GM11168 (cell line): Measurements from ENCODE around the gene TMPRSS5.
"Not testable (repeated sequence)": the region's sequence is repeated elsewhere in the genome, so short reads cannot be mapped to it uniquely, and the experiment has no call there.

Experiments
- in situ Hi-C: fragments of 300-500 bp; cut with MboI; formaldehyde crosslinking; loops from one replicate; pipeline ENCODE4 v1.12.0; 2022; ENCODE audit warnings: low sequenced_read_pairs; ENCODE audit not compliant: unreplicated experiment

Gene TMPRSS5

DNA sequence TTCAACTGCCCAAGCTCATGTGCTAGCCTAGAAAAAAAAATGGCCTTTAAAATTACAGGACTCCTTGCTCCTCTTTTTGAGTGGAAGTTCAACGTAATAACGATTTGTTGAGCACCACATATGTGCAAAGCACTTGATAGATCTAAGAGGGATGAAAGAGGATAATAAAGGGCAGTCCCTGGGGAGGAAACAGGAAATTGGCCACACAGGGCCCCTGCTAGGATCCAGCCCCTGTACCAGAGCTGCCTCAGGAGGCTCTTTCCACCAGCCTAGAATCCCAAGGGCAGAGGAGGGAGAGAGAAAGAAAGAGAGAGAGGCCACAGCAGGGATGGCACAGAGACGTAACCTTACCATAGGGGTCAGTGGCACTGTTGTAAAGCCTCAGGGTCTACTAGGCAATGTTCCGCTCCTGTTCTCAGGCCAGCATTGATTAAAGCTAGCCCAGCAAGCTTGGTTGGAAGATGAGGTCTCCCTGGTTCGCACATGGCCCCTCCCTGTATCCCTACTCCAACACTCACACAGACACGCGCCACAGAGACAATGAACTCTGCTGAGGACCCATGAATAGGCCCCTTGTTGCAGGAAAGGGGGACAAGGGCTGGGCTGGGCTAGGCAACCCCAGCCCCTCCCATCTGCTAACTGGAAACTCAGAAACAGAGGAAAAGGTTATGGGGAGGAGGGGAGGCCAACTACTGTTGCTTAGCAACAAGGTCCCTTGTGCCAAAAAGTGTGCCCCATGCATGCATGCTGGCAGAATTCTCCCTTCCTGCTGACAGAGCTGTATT lies at the start of gene TMPRSS5:
TSS of gene TMPRSS5 (minus strand) at position 438 of the 785 bp plus-strand sequence. CDS start at position 354, 84 bp downstream.
- in situ Hi-C loops, result no loop called here

DNA sequence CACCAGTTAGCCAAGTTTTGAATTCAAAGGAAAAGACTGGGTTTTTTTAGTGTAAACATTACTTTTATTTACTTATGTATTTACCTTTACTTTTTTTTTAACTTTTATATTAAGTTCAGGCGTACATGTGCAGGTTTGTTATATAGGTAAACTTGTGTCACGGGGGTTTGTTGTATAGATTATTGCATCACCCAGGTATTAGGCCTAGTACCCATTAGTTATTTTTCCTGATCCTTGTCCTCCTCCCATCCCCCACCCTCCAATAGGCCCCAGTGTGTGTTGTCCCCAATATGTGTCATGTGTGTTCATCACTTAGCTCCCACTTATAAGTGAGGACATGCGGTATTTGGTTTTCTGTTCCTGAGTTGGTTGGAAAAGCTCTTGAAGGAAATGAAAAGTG lies 46.8 kb upstream of the TMPRSS5 start:
- in situ Hi-C loops, result loop anchor here (25.0 kb wide), 1 partner anchor 441 kb away; the partner anchor contains the start of gene TTC12

DNA sequence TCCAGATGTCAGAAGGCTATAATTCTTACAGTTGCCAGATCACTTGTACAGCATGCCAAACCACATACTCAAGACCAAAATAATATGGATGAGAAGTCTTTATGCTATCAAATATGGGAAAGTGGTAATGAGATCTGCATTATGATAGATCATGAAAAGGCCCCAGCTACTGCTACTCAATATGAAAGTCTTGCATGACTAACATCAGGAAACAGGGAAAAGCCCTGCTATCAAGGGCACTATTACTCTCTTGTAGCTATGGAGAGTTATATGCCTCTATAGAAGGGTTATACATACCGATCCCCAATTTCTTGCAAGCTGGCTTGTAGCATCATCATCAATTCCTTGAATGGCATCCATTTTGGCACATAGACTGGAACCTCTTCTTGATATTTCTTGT lies 30.2 kb upstream of the TMPRSS5 start:
- in situ Hi-C loops, result no loop called here

DNA sequence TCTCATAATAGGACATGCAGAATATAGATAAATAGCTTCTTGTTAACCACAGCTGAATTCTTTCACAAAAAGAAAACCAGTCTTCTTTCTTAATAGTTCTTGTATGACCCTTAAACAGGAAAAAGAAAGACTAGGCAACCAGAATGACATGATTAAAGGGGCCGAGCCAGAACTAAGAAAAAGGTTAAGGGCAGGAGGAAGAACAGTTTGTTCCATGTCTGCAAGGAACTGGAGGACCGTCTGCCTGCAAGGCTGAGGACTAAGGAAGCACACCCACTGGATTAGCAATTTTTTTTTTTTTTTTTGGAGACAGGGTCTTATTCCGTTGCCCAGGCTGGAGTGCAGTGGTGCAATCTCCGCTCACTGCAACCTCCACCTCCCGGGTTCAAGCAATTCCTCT lies 26.0 kb upstream of the TMPRSS5 start:
- in situ Hi-C loops, result no loop called here

DNA sequence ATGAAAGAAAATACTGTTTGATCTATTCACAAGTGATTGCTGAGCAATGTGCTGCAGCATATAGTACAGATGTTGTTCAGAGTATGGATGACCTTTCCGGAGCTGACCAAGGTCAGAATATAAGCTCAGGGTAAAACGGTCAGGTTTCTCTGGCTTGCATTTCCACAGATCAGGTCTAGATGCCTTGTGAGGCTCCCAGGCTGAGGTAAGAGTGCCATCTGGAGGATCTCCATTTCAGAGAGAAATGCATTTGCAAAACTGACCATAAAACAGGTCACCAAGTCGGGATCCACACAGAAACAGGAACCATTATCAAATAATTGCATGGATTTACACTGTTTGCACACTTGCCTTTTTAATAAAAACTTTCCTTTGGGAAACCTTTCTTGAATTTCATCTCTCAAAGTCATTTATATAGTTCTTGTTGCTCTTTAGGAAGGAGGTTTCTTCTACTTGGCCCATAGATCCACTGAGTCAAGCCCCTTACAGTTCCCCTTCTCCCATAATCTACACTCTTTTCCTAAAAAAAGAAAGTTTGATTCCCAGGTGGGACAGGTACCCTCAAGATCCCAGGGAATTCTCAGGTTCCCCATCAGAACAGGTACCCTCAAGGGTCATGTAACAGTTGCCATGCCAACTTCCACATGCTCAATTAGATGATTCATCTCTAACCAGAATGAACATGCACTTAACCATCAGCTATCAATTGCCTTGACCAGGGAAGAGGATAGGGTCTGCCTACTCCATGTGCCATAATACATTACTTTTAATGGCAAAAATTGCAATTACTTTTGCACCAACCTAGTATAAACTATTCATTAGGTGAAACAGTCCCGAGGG lies 25.0 kb upstream of the TMPRSS5 start:
- in situ Hi-C loops, result no loop called here

DNA sequence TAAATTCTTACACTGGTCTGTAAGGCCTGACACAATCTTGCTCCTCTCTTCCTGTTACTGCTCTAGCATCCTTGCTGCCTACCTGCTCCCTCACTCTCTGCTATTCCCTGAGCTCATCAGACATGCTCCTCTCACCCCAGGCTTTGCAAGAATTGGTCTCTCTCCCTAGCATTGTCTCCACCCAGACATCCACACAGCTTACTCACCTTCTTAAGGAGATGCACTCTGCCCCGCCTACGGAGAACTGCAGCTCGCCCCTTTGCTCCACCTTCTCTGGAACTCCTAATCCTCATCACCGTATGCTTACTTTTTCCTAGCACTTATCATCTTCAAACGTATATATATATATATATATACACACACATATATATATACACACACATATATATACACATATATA lies 23.3 kb upstream of the TMPRSS5 start:
- in situ Hi-C loops, result no loop called here

DNA sequence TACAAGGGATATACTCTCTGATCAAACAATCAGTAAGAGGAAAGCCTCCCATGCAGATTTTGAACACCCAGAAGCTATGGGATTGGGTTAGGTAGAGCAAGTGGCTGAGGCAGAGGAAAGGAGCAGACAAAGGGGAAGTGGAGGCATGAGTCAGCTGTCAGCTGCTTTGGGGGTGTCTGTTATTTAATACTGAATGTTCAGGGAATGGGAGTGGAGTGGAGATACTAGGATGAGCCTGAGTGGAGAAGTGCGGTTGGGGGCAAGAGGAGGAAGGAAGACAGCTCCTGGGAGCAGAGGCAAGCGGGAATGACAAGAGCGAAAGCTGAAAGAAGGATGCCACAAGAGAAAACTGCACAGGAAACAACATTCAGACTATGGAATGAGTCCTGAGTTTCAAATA lies 22.7 kb upstream of the TMPRSS5 start:
- in situ Hi-C loops, result no loop called here

DNA sequence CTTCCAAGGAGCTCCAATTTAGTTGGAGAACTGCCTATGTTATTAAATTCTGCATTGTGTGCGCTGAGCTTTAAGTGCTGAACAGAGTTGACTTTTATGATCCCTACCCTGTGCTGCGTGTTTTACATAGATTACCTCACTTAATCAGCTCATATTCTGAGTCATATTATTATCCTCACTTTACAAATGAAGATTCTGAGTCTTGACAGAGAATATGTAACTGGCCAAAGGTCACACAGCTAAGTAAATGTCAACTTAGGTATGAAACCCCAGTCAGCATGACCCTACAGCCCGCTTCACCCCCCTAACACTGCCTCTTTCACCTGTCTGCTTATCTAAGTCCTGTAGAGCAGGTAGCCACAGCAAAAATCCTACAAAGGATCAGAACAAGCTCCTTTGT lies 19.8 kb upstream of the TMPRSS5 start:
- in situ Hi-C loops, result no loop called here

DNA sequence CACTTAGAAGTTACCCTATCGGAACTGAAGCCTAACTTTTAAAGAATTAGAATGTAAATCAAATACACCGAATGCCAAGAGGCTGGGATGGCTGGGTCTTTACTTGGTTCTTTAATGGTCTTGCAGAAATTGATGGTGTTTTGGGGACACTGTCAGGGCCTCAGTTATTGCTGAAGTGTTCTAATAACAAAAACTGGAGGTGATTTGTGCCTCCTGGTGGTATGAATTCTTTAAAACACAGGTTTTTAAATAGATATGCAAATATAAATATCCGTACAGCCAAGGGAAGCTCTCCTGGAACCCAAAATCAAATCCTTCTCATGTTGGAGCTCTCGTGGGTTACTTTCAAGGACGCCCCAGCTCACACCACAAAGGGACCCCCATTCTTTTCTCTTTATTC lies 19.3 kb upstream of the TMPRSS5 start:
- in situ Hi-C loops, result no loop called here

DNA sequence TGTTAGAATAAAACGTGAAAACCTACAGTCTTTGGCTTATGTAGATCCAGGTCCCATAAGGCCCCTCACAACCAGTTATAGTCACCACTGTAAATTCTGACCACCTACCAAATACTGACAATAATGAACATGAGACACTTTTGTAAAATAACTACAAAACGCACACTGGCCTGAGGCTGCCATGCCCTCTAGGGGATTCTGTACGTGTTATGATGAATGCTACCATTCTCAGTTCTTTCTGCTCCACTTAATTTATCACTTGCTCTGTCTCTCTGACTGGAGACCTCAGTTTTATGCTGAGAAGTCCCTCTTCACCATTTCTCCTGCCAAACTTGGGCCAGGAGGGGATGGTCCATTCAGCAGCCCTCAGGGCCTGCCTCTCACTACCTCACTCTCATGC lies 18.7 kb upstream of the TMPRSS5 start:
- in situ Hi-C loops, result no loop called here

DNA sequence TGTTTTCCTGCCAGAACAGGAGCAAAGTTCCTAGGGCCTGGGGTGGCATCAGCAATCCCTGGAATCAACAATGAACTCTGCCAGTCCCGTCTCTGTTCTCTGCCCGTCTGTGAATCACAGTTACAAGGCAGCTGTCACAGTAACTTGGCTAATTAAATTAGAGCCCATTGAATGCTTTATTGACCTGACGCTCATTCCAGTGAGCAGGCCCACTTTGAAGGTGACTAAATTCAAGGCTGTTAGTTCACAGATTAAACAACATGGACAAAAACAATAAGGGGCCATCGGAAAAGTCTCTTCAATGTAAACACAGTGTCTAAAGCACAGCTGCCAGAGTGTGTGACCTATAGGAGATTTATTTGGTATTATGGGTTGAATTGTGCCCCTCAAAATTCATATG lies 17.7 kb upstream of the TMPRSS5 start:
- in situ Hi-C loops, result no loop called here

DNA sequence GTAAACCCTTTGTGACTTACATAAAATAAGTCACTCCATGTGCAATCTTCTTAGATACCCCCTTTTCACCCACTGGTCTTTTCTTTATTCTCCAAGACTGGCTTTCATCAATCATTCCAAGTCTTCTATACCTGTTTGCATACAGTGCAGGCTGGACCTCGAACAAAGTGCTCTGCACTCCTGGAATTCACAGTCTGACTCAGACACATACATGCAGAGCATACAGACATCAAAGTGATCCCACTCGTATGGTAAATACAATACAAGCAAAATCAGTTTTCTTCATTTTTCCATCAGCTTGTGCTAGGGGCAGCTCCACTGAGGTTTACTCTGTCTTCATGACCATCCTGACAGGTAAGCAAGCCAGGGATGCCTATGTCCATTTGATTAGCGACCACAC lies 16.8 kb upstream of the TMPRSS5 start:
- in situ Hi-C loops, result no loop called here

DNA sequence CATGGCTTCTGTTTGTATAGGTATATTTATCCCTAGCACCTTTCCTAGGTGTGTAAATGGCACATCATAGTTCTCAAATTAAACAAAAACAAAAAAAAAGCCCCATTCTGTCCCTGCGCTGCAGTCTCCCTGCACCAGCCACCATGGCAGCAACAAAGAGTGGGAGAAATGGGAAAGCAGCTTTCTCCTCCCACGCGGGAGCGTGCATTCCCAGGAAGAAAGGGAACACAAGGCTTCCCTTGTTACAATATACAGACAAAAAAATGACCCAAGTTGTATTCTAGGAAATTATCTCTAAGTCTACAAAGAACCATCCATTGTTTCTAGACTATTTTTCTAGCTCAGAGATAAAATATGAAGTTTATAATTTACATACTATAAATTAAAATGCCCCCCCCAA lies 16.1 kb upstream of the TMPRSS5 start:
- in situ Hi-C loops, result no loop called here

DNA sequence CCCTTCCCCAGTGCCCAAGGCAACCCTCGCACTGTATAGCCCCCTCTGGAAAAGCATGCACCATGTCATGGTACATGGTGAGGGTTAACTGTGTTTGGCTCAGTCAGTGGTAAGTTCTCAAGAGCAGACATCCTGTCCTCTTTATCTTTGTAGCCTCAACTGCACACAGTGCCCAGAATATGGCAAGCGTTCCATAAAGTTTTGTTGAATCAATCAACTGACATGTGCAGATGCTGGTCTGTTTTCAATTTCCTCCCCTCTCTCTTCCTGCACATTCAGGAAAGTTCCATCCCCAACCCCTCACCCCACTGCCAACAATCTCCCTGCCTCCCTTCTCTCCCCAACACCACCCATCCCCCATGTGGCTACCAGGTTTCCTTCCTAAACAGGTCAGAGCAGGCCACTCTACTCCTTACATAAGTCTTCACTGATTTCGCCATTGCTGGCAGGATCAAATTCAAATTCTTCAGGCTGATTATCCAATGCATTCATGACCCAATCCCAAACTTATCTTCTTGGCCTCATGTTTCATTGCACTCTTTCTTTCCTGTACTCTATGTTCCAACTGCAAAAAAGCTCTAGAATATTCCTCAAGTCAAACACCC lies 15.5 kb upstream of the TMPRSS5 start:
- in situ Hi-C loops, result no loop called here

DNA sequence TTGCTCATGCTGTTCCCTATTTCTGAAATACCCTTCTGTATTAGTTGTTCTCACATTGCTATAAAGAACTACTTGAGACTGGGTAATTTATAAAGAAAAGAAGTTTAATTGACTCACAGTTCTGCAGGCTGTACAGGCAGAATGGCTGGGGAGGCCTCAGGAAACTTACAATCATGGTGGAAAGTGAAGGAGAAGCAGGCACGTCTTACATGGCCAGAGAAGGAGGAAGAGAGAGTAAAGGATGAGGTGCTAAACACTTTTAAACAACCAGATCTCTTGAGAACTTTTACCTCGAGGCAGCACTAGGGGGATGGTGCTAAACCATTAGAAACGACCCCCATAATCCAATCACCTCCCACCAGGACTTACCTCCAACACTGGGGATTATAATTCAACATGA lies 14.4 kb upstream of the TMPRSS5 start:
- in situ Hi-C loops, result not testable (repeated sequence)

DNA sequence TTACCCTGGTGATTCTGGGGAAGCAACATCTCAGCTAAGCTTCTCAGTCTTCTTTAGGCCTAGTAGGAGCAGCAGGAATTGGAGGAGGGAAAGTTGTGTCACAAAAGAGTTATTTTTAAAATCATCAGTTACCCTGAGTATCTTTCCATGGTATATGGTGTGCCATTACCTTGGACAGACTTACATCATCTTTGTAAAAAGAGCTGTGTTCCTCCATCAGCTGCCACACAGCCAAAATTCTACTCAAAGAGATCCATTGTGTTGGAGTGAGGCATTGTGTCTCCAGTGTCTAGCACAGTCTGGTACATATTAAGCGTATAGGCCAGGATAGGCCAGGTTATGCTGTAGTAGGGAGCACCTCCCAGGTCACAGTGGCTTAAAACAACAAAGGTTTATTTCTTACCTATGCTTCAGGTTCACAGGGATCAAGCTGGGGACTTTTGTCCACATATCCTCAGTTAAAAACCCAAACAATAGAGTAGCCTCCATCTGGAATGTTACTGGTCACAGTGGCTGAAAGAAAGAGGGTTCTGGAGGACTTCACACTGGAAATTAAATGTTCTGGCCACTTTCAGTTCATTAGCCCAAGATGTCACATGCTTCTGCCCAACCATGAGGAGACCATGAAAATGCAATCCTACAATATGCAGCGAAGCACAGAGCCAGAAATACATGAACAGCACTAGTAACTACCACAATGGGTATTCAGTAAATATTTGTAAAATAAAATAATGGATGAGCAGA lies 9.9 kb upstream of the TMPRSS5 start:
- in situ Hi-C loops, result no loop called here

DNA sequence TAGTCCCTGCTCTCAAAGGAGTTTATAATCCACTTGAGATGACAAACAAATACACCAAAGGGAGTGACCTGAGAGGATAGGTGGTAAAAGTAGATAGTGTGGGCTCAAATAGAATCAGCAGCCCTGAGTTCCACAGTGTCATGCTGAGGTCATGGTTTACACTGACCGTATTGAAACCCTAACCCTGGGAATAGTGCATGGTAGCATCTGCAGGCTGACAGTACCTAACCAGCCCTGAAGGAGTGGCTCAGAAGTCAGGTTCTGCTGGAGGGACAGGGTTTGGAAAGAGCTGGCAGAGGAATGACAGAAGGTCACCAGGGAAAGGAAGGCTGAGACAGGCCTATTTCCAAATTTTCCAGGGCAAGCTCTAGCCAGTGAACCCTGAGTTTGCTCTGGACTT lies 9.2 kb upstream of the TMPRSS5 start:
- in situ Hi-C loops, result no loop called here

DNA sequence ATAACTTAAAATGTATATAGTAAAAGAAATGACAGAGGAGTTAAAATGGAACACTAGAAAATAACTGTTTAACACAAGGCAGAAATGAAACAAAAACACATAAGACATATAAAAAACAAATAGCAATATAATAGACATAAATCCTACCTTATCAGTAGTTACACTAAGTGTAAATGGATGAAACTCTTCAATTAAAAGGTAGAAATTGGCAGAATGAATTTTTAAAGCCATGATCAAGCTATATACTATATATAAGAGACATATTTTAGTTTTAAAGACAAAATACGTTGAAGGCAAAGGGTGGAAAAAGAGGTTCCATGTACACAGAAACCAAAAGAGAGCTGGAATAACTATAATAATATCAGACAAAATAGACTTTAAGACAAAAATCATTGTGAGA lies 4.9 kb upstream of the TMPRSS5 start:
- in situ Hi-C loops, result no loop called here

DNA sequence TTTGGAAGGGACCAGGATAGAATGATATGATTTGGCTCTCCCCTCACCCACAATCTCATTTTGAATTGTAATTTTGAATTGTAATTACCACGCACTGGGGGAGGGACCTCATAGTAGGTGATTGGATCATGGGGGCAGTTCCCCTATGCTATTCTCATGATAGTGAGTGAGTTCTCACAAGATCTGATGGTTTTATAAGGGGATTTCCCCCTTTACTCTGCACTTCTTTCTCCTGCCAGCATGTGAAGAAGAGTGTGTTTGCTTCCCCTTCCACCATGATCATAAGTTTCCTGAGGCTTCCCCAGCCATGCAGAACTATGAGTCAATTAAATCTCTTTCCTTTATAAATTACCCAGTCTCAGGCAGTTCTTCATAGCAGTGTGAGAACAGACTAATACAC lies 2.6 kb downstream of the TMPRSS5 start:
- in situ Hi-C loops, result not testable (repeated sequence)

DNA sequence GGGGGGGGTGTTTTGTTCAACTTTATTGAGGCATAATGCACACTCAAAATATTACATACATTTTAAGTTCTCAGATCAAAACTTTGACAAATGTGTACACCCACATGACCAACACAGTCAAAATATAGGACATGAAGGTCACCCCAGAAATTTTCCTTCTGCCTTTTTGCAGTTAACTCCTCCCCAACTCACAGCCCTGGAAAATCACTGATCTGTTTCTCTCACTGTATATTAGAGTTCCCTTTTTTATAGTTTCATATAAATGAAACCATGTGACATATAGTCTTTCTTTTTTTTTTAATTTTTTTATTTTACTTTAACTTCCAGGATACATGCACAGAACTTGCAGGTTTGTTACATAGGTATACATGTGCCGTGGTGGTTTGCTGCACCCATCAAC lies 4.6 kb downstream of the TMPRSS5 start:
- in situ Hi-C loops, result no loop called here
